Activated naive CD4-positive, alpha-beta T cell treated with Interleukin-2 at 50 U/mL for 16 hours (primary cell): Measurements from ENCODE around the gene AADACL4.
"Not testable (repeated sequence)": the region's sequence is repeated elsewhere in the genome, so short reads cannot be mapped to it uniquely, and the experiment has no call there.

ENCODE experiments used
- DNase-seq: peaks from one replicate; pipeline ENCODE4 v3.0.0-alpha.2; 2020

The AADACL4 gene

DNA sequence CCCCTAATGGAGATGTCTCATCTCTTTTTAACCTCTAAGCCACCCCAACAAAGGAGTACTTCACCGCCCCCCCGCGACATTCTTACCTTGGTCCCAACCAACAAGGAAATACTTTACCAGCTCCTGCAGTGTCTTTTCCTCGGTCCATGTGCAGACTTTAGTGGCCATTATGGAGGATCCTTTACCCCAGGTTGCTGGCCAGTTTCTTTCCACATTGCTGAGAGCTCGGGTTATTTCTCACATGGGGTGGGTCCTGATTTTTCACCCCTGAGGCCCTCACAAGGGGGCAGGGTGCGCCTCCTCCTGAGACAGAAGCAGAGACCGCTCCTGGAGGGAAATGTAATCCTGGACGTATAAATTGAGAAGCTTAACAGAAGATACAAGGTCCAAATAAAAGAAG is 69.0 kb downstream of the AADACL4 start:
- no peak for DNase-seq

DNA sequence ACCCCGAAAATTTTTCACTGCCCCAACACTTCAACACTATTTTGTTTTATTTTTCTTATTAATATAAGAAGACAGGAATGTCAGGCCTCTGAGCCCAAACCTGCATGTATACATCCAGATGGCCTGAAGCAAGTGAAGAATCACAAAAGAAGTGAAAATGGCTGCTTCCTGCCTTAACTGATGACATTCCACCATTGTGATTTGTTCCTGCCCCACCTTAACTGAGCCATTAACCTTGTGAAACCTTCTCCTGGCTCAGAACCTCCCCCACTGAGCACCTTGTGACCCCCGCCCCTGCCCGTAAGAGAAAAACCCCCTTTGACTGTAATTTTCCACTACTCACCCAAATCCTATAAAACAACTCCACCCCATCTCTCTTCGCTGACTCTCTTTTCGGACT is 69.8 kb downstream of the AADACL4 start:
- DNase-seq: not testable (repeated sequence)

DNA sequence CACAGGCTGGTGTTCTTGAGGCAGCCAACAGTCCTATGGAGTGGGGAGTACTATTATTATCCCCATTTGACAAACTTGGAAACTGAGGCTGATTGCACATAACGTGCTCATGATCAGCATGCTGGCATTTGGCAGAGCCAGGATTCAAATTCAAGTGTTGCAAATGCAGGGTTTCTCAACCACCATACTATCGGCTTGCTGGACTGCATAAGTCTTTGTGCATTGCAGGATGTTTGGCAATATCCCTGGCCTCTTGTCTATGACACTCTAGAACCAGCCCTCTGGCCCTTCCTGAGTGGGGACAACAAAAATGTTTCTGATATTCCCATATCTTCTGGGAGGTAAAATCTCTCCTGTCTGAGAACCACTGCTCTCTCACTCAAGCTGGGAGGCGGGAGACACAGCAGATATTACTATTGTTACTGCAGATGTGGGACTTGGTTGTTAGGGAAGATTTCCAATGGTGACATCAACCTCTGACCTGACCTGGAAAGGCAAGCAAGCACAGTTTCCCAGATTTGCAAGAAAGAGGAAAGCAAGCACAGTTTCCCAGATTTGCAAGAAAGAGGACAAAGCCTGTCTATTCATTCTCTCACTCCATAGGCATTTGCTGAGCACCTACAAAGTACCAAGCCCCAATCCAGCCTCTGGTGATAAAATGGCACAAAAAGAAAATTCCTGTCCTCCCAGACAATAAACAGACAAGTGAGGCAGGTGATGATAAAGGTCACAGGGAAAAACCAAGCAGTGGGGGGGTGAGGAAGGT is 71.0 kb downstream of the AADACL4 start:
- DNase-seq: no peak

DNA sequence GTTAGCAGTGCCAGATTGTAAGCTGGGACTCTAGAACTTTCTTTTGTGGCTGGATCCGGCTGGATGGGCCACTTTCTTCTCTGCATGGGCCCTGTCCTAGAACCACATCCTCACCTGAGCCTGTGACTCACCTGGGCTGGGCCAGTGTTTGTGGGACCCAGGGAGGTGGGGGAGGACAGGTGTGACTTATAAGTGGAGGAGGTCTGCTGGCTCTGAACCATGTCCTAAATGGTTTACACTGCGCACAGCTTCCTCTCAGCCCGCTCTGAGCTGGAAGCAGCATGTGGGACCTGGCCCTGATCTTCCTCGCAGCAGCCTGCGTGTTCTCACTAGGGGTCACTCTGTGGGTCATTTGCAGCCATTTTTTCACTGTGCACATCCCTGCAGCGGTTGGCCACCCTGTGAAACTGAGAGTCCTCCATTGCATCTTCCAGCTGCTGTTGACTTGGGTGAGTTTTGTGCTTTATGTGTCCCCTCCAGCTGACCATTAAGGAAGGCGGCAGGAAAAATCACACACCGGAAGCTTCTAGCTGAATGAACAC is 72.1 kb downstream of the AADACL4 start, which contains the start of gene AADACL3:
Gene AADACL3, plus strand, starts transcription at position 215 of the 542 bp plus-strand sequence. Its CDS starts 67 bp downstream, at position 282.
- DNase-seq: no peak
